IPS-15b (cell line): ENCODE data around the gene CCT4.
A peak's percentile ranks its signal among the peaks of the same experiment; 100 is the strongest.
"Not testable (repeated sequence)": the region's sequence is repeated elsewhere in the genome, so short reads cannot be mapped to it uniquely, and the experiment has no call there.

Source experiments
- H3K27me3 ChIP-seq: one replicate; pipeline ENCODE4 v1.6.1; 2013; ENCODE audit warnings: low read length; ENCODE audit not compliant: control insufficient read depth, insufficient read depth
- H3K36me3 ChIP-seq: one replicate; pipeline ENCODE4 v1.6.1; 2013; ENCODE audit warnings: low read length; ENCODE audit not compliant: control insufficient read depth, insufficient read depth
- H3K4me1 ChIP-seq: one replicate; pipeline ENCODE4 v1.6.1; 2013; ENCODE audit warnings: mild to moderate bottlenecking, low read length; ENCODE audit not compliant: control insufficient read depth, insufficient read depth
- H3K4me3 ChIP-seq: one replicate; pipeline ENCODE4 v1.5.1; 2013; ENCODE audit warnings: low read depth, low read length
- H3K9ac ChIP-seq: one replicate; pipeline ENCODE4 v1.6.1; 2013; ENCODE audit warnings: low read depth, mild to moderate bottlenecking, low read length
- H3K9me3 ChIP-seq: one replicate; pipeline ENCODE4 v1.6.1; 2013; ENCODE audit warnings: mild to moderate bottlenecking, low read length; ENCODE audit not compliant: control insufficient read depth, insufficient read depth

The CCT4 gene

GRCh38 chr2:61888267-61889055, at the start of gene CCT4:
Gene CCT4 (minus strand): TSS chr2:61888656. CDS start chr2:61888507, 149 bp downstream.
- peak within 1 kb of the TSS; percentile 64 for H3K4me3 ChIP-seq
- no peaks in the 10 kb centered on the region for H3K9me3 ChIP-seq
- H3K36me3 ChIP-seq = peaks cover 14% of the 10 kb centered on the region
- H3K4me1 ChIP-seq = peaks cover 2% of the 10 kb centered on the region
- H3K9ac ChIP-seq = peak within 1 kb of the TSS; percentile 98
- H3K27me3 ChIP-seq = no peaks in the 10 kb centered on the region

- Histone ChIP-seq H3K9me3 (no peaks in the 10 kb centered on the region), H3K27me3 (no peaks in the 10 kb centered on the region), H3K36me3 (no peaks in the 10 kb centered on the region), H3K4me3 (no peak overlapping the region), H3K4me1 (no peaks in the 10 kb centered on the region), H3K9ac (no peak overlapping the region)
Measured at GRCh38 chr2:61937886-61938285, 49.4 kb upstream of the CCT4 start.

- Histone ChIP-seq H3K4me1 (no peaks in the 10 kb centered on the region), H3K27me3 (no peaks in the 10 kb centered on the region), H3K9me3 (no peaks in the 10 kb centered on the region), H3K36me3 (no peaks in the 10 kb centered on the region), H3K9ac (no peak overlapping the region), H3K4me3 (no peak overlapping the region)
Measured at GRCh38 chr2:61937098-61937497, 48.6 kb upstream of the CCT4 start.

GRCh38 chr2:61928826-61929461, 40.5 kb upstream of the CCT4 start:
- peaks cover 5% of the 10 kb centered on the region for H3K4me1 ChIP-seq
- H3K9me3 ChIP-seq = no peaks in the 10 kb centered on the region
- H3K9ac ChIP-seq = no peak overlapping the region
- H3K36me3 ChIP-seq = no peaks in the 10 kb centered on the region
- no peak overlapping the region for H3K4me3 ChIP-seq
- no peaks in the 10 kb centered on the region for H3K27me3 ChIP-seq

GRCh38 chr2:61926531-61927477, 38.3 kb upstream of the CCT4 start:
- H3K27me3 ChIP-seq = no peaks in the 10 kb centered on the region
- no peak overlapping the region for H3K4me3 ChIP-seq
- peaks cover 5% of the 10 kb centered on the region for H3K4me1 ChIP-seq
- no peak overlapping the region for H3K9ac ChIP-seq
- no peaks in the 10 kb centered on the region for H3K36me3 ChIP-seq
- H3K9me3 ChIP-seq = no peaks in the 10 kb centered on the region

- H3K4me3 ChIP-seq = no peak overlapping the region
- no peak overlapping the region for H3K9ac ChIP-seq
- peaks cover 5% of the 10 kb centered on the region for H3K4me1 ChIP-seq
- H3K9me3 ChIP-seq = no peaks in the 10 kb centered on the region
- H3K36me3 ChIP-seq = no peaks in the 10 kb centered on the region
- H3K27me3 ChIP-seq = no peaks in the 10 kb centered on the region
Measured at GRCh38 chr2:61924895-61925663, 36.6 kb upstream of the CCT4 start.

- Histone ChIP-seq H3K4me3 (no peak overlapping the region), H3K36me3 (no peaks in the 10 kb centered on the region), H3K9ac (no peak overlapping the region), H3K27me3 (no peaks in the 10 kb centered on the region), H3K4me1 (peaks cover 3% of the 10 kb centered on the region), H3K9me3 (no peaks in the 10 kb centered on the region)
Measured at GRCh38 chr2:61922714-61923113, 34.3 kb upstream of the CCT4 start.

- H3K4me3 ChIP-seq = no peak overlapping the region
- no peaks in the 10 kb centered on the region for H3K9me3 ChIP-seq
- no peaks in the 10 kb centered on the region for H3K36me3 ChIP-seq
- H3K27me3 ChIP-seq = no peaks in the 10 kb centered on the region
- peaks cover 3% of the 10 kb centered on the region for H3K4me1 ChIP-seq
- no peak overlapping the region for H3K9ac ChIP-seq
Measured at GRCh38 chr2:61920548-61920947, 32.1 kb upstream of the CCT4 start.

- H3K4me1 ChIP-seq, H3K9ac ChIP-seq, H3K36me3 ChIP-seq, H3K4me3 ChIP-seq, H3K27me3 ChIP-seq, H3K9me3 ChIP-seq: not testable (repeated sequence)
Measured at GRCh38 chr2:61914794-61915193, 26.3 kb upstream of the CCT4 start.

GRCh38 chr2:61911510-61911909, 23.1 kb upstream of the CCT4 start:
- H3K9me3 ChIP-seq = no peaks in the 10 kb centered on the region
- no peaks in the 10 kb centered on the region for H3K36me3 ChIP-seq
- no peaks in the 10 kb centered on the region for H3K27me3 ChIP-seq
- H3K4me3 ChIP-seq = no peak overlapping the region
- no peaks in the 10 kb centered on the region for H3K4me1 ChIP-seq
- H3K9ac ChIP-seq = no peak overlapping the region

- no peaks in the 10 kb centered on the region for H3K27me3 ChIP-seq
- no peaks in the 10 kb centered on the region for H3K36me3 ChIP-seq
- no peaks in the 10 kb centered on the region for H3K4me1 ChIP-seq
- H3K4me3 ChIP-seq = no peak overlapping the region
- H3K9me3 ChIP-seq = no peaks in the 10 kb centered on the region
- no peak overlapping the region for H3K9ac ChIP-seq
Measured at GRCh38 chr2:61910603-61911002, 22.1 kb upstream of the CCT4 start.
